ENCODE measurements around the gene PLEKHH1.

GRCh38 chr14:67559639-67560038 lies 26.5 kb downstream of the PLEKHH1 start:
- TF ChIP-seq CTCF (conservative IDR thresholded peaks at IDR 0.05 in 1 of 2, IDR thresholded peaks at IDR 0.05 in 1 of 2; ENCODE audit: low read depth in 1 of 2, low read length in 2 of 2) (no peak), EZH2 (IDR thresholded peaks at IDR 0.05; ENCODE audit: low read length, missing control alignments) (no peak)
